AG09309 (cell line): ENCODE data around the gene MARCHF3.
"Not testable (repeated sequence)": the region's sequence is repeated elsewhere in the genome, so short reads cannot be mapped to it uniquely, and the experiment has no call there.

ENCODE experiments used
- DNase-seq: peaks from one replicate; pipeline ENCODE4 v3.0.0-alpha.2; 2010; ENCODE audit warnings: low read depth
- H3K4me3 ChIP-seq: 2 replicates; pipeline ENCODE4 v1.5.1; 2011; ENCODE audit warnings: mild to moderate bottlenecking, low read depth, low read length, moderate library complexity; ENCODE audit not compliant: control insufficient read depth
- TF ChIP-seq, protein P1 (sequence below): IDR thresholded peaks from 2 replicates; pipeline ENCODE4 v1.5.1; 2011; ENCODE audit warnings: mild to moderate bottlenecking, low read depth, low read length, inconsistent platforms; ENCODE audit not compliant: insufficient read depth, control insufficient read depth; ENCODE audit errors: missing control alignments

The MARCHF3 gene

DNA sequence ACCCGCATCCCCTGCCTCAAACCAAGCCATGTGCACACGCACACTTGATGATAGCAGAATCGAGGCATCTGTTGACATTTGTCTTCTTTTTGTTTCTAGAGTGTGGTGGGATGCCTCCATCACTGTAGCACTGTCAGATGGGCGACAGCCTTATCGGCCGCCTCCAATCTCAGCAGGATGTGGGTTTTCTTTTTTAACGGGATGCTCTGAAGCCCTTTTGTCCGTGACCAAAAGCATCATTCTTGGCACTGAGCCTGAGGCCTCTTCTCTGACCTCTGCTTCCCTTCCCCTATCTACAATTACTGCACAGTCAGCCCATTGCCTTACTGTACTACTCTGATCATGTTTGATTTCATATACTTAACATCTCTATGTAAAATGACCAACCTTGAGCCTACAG lies 175.1 kb downstream of the MARCHF3 start:
- TF ChIP-seq, protein P1, sequence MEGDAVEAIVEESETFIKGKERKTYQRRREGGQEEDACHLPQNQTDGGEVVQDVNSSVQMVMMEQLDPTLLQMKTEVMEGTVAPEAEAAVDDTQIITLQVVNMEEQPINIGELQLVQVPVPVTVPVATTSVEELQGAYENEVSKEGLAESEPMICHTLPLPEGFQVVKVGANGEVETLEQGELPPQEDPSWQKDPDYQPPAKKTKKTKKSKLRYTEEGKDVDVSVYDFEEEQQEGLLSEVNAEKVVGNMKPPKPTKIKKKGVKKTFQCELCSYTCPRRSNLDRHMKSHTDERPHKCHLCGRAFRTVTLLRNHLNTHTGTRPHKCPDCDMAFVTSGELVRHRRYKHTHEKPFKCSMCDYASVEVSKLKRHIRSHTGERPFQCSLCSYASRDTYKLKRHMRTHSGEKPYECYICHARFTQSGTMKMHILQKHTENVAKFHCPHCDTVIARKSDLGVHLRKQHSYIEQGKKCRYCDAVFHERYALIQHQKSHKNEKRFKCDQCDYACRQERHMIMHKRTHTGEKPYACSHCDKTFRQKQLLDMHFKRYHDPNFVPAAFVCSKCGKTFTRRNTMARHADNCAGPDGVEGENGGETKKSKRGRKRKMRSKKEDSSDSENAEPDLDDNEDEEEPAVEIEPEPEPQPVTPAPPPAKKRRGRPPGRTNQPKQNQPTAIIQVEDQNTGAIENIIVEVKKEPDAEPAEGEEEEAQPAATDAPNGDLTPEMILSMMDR: no peak
- H3K4me3 ChIP-seq: no peak overlapping the region
- DNase-seq: no peak

DNA sequence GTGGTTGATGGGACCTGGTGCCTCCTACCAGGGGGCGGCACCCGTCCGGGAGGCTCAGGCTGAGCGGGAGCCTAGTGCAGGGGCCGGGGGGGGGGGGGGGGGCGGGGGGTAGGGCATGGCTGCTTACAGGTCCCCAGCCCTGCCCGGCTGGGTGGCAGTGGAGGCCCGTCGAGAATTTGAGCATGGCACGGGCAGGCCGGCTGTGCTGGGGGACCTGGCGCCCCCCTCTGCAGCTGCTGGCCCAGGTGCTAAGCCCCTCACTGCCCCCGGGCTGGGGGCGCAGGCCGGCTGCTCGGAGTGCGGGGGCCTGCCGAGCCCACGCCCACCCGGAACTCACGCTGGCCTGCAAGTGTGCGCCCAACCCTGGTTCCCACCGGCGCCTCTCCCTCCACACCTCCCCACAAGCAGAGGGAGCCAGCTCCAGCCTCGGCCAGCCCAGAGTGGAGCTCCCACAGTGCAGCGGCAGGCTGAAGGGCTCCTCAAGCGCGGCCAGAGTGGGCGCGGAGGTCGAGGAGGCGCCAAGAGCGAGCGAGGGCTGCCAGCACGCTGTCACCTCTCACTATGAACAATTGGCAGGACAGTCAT lies 175.7 kb downstream of the MARCHF3 start:
- no peak overlapping the region for H3K4me3 ChIP-seq

DNA sequence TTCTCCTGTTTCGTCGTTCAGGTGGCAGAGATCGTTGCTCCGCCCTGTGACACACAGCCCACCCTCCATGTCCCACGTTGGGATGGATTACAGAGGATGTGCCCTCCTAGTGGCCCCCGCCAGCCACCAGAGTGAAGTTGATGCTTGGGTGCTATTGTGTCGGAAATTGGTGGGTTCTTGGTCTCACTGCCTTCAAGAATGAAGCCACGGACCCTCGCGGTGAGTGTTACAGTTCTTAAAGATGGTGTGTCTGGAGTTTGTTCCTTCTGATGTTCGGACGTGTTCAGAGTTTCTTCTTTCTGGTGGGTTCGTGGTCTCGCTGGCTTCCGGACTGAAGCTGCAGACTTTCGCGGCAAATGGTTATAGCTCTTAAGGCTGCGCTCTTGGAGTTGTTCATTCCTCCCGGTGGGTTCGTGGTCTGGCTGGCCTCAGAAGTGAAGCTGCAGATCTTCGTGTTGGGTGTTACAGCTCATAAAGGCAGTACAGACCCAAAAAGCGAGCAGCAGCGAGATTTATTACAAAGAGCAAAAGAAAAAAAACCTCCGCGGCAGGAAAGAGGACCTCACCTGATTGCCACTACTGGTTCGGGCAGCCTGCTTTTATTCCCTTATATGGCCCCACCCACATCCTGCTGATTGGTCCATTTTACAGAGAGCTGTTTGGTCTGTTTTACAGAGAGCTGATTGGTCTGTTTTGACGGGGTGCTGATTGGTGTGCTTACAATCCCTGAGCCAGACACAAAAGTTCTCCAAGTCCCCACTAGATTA lies 176.6 kb downstream of the MARCHF3 start:
- DNase-seq, H3K4me3 ChIP-seq: not testable (repeated sequence)

More for the DNA sequence above, 175.7 kb downstream of the MARCHF3 start:
- DNase-seq: no peak
- TF ChIP-seq, protein P1: no peak

DNA sequence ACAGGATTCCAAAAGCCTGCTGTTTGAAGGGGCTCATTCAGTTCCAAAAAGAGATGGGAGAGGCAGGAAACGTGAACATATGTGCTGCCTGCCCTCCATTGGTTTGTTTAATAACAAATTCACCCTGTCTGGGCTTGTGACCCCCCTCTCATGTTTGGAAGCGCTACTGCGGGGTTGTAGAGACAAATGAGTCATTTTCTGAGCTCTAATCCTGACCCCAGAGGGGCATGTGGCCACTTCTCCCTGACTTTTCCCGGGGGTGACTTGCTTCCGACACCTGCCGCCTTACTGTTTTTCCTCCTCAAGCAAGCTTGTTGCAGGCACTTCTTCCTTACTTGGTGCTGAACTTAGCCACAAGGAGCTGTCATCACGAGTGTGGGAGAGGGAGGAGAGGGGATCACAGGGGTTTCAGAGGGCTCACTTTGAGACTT lies 177.5 kb downstream of the MARCHF3 start:
- TF ChIP-seq, protein P1: no peak
- no peak overlapping the region for H3K4me3 ChIP-seq
- no peak for DNase-seq

DNA sequence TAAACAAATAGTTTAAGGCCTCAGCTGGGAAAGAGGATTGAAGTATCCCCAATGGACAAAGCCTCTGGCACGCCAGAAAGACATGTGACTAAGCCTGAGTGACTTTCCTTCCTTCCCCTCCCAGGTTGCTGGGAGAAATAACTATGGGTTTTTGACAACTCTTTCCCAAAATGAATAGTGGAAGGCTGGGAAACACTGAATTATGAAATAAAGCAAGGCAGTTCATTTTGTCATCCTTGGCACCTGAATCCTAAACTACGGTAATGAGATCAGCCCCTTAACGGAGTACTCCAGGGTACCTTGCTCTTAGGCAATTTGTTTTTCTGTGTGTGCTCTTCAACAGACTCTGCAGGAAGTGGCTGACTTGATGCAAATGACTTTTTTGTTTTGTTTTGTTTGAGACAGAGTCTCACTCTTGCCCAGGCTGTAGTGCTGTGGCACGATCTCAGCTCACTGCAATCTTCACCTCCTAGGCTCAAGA lies 178.2 kb downstream of the MARCHF3 start:
- DNase-seq: no peak
- TF ChIP-seq, protein P1: no peak
- H3K4me3 ChIP-seq: no peak overlapping the region

DNA sequence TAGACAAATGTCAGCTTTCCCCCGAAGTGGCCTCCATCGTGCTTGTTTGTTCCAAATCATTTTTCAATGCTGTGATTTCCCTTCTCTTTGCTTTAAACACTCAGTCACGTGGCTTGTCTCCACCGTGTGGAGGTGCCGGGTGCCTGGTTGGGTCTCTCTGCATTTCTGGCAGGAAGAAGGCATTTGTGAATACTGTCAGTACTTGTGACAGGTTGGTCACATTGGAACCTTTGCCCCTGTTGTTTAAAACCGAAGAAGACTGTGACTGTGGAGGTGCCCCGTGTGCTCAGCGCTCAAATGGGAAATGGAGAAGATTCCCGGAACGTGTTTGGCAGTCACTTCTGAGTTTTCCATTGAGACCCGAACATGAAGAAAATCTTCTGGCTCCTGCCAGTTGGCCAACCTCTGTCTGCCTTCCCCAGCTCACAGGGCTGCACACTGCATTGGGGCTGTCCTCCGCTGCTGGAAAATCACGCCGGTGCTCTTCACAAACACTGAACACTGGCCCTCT lies 178.8 kb downstream of the MARCHF3 start:
- no peak overlapping the region for H3K4me3 ChIP-seq
- TF ChIP-seq, protein P1: no peak
- no peak for DNase-seq

DNA sequence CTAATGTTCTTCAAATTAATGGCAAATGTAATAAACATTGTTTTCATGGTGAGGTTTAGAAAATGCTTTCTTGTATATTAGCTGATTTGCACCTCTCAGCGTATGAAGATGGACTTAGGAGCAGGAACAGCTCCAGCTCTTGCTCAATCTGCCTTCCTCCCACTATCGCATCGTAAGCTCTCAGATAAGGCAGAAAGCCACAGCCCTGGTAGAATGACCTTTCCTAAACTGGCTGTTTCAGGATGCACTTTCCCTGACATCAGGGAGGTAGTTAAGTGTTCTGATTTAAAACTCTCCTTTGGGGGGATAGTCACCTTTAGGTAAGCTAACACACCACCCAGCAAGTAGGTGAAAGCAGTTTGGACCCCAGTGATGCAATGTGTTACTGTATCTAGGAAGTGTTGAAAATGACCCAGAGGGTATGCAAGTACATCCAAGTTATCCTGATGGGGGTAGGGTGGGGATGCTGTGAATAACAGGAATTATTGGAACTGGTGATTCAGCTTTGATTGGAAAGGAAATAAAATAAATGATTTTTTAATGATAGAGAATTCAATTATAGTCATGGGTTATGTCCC lies 181.2 kb downstream of the MARCHF3 start:
- no peak overlapping the region for H3K4me3 ChIP-seq
- TF ChIP-seq, protein P1: no peak
- DNase-seq: no peak
